GM18505 (cell line): ENCODE measurements around the gene NOTUM.

Experiments used
- ATAC-seq: cut with Tn5 transposase; IDR thresholded peaks from one replicate; pipeline ENCODE4 v1.9.1; 2021; ENCODE audit not compliant: unreplicated experiment
- POLR2A ChIP-seq: IDR thresholded peaks from 4 replicates; pipeline ENCODE4 v1.6.1; 2011; ENCODE audit warnings: borderline replicate concordance; ENCODE audit not compliant: insufficient read depth, insufficient read length; ENCODE audit errors: extremely low read depth

NOTUM gene

DNA sequence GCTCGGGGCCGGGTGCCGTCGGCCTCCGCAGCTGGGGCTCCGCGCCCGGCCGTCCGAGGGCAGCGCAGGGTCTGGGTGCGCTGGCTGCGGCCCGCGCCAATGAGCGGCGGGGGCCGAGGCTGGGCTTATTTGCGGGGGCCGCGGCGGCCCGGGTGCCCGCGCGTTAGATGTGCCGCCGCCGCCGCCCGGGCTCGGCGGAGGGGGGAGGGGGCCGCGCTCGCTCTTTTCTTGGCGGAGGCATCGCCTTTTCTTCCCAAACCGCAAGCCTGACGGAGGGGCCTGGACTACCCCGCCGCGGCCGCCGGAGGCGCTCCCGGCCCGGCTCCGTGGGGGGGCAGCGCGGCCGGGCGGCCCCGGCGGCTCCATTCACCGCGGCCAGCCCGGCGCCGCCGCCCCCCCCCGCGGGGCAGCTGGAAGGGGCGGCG is at the start of gene NOTUM:
Gene NOTUM, minus strand, starts transcription at position 101 of the 425 bp plus-strand sequence. CDS start 278 bp downstream, outside the sequence.
- TF ChIP-seq POLR2A, result no peak
- no peak for ATAC-seq

DNA sequence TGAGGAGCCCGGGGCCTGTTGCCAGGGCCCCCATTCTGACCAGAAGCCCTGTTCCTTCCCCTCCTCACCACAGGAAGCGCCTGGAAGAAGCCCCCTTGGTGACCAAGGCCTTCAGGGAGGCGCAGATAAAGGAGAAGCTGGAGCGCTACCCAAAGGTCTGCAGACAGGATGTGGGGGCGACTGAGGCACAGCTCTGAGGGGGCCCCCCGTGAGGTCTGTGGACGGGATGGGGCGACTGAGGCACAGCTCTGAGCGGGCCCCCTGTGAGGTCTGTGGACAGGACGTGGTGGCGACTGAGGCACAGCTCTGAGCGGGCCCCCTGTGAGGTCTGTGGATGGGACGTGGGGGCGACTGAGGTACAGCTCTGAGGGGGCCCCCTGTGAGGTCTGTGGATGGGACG is 48.4 kb upstream of the NOTUM start:
- no peak for TF ChIP-seq POLR2A
- no peak for ATAC-seq

DNA sequence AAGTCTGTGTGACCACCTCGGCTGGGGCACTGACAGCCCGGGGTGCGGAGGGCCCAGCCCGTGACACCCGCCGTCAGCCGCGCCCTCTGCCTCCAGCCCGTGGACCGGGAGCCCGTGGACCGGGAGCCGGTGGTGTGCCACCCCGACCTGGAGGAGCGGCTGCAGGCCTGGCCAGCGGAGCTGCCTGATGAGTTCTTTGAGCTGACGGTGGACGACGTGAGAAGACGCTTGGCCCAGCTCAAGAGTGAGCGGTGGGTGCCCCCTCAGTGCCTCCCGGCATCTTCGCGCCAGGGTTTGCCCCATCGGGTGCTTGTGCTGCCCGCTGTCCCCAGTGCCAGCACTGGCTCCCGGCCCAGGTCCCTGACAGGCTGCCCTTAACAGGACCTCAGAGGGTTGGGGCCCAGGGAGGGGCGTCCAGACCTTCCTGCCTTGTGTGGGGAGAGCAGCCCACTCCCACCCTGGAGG is 48.0 kb upstream of the NOTUM start:
- TF ChIP-seq POLR2A, result no peak
- no peak for ATAC-seq

DNA sequence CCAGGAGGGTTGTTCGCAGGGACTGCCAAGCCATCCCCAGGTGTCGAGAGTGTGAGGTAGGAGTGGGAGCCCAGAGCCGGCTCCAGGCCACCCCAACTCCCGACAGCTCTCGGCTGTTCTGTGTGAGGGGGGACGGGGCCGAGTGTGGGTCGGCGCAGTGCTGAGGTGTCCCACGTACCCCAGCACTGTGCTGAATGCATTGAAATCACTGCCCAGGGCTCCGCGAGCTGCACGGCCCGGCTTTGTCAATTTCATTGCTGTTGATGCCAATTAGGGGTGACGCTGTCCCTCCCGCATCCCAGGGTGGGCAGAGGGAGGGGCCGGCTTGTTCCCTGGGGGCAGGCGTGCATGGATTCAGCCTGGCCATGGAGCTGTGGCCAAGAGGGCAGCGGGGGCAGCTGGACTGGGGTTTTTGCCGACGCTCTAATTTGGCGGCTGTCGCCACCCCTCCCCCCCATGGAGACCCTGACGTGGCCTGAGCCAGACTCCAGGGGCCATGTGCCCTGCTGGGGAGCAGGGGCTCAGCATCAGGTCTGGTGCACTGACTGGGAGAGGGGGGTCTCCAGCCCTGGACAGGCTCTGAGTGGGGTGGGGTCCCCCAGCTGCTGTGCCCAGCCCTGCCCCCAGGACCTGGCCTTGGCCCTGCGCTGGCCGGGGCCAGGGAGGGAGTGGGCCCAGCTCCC is 47.4 kb upstream of the NOTUM start:
- TF ChIP-seq POLR2A, result no peak
- ATAC-seq, result no peak

DNA sequence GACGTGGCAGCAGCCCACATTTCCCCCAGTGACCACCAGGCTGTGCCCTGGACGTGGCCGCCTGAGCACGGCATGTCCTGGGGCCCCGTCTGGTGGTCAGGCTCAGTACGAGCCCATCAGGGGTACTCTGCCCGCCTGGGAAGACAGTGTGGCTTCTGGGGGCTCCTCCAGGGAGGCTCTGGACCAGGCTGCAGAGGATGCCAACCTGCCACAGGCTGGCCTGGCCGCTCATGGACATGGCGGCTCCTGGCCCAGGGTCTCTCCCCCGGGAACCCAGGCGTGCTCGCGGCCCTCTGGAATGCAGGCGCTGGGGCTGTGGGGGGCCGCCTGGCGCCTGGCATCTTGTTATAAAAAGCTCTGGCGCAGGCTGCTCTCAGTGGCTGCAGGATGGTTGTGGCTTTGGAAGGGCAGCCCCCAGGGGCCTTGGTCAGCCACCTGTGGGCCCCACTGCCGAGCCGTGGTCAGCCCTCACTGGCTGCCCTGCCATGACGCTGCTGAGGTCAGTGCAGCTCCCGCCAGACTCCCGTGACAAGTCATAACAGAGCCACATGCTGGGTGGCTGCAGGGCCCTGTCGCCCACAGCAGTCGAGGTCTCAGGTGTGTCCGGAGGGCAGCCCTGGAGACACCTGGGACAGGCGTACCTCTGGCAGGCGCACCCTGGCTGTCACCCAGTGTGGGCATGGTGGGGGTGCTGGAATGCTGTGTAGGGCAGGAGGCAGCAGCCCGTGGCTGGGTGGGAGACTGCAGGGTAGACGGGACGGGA is 46.7 kb upstream of the NOTUM start:
- no peak for TF ChIP-seq POLR2A
- no peak for ATAC-seq

DNA sequence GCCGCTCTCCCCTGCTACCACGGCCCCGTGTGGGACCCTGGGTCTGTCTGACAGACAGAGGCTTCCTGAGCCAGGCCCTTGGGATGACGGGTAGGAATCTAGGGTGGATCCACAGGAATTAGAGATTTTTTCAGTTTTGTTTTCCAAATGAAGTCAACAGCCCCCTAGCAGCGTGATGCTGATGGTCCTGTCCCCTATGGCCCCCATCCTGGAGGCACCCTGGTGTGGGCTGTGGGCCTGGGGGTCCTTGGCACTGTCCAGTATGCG is 46.2 kb upstream of the NOTUM start:
- no peak for ATAC-seq
- no peak for TF ChIP-seq POLR2A

DNA sequence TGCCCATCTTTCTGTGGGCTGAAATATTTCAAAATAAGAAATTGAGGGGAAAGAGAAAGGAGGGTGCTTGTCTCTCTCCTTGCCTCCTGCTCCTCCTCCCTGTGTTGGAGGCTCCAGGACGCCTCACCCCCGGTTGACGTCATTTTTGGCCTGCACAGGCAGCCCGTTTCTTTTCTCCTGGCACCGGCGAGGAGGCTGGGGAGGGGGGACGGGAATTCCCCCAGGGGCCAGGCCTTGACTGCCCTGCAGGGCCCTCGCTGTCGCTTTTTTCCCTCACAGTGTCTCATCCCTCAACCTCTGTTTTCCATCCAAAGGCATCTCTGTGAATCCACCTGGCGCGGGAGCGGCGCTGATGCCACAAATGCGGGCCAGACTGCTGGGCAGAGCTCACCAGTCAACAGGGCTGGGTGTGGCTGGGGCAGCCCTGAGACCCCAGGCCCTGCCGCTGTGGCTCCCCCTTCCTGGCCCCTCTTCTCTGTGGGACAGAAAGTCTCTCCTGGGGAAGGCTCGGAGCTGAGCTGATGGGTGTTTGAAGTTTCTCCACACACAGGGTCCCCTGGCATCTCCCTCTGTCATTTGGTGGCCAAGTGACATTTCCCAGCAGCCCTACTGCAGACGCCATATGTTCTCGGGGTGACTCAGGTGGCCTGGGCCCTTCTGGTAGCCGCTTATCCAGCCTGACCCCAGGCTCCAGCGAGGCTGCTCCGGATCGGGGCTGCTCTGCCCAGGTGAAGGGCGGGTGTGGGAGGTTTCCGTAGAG is 45.7 kb upstream of the NOTUM start:
- no peak for ATAC-seq
- TF ChIP-seq POLR2A, result no peak

DNA sequence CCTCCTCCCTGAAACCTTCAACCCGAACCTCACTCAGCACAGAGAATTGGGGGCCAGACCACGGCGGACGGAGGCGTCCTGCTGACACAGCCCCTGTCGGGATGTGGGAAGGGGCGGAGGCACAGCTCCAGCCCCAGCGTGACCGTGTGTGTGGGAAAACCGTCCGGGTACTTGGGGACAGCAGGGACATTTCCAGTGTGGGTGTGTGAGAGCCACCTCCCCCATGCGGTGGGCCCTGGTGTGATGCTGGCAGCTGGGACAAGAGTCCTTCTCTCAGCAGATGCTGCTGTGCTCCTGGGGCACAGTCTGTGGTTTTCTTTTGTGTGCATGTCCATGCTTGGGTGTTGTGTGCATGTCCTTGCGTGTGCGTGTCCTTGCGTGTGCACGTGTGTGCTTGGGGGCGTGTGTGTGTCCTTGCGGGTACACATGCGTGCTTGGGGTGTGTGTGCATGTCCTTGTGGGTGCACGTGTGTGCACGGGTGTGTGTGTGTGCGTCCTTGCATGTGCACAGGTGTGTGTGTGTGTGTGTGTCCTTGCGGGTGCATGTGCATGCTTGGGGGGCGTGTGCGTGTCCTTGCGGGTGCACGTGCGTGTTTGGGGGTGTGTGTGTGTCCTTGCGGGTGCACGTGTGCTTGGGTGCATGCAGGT is 44.8 kb upstream of the NOTUM start:
- no peak for ATAC-seq
- no peak for TF ChIP-seq POLR2A

DNA sequence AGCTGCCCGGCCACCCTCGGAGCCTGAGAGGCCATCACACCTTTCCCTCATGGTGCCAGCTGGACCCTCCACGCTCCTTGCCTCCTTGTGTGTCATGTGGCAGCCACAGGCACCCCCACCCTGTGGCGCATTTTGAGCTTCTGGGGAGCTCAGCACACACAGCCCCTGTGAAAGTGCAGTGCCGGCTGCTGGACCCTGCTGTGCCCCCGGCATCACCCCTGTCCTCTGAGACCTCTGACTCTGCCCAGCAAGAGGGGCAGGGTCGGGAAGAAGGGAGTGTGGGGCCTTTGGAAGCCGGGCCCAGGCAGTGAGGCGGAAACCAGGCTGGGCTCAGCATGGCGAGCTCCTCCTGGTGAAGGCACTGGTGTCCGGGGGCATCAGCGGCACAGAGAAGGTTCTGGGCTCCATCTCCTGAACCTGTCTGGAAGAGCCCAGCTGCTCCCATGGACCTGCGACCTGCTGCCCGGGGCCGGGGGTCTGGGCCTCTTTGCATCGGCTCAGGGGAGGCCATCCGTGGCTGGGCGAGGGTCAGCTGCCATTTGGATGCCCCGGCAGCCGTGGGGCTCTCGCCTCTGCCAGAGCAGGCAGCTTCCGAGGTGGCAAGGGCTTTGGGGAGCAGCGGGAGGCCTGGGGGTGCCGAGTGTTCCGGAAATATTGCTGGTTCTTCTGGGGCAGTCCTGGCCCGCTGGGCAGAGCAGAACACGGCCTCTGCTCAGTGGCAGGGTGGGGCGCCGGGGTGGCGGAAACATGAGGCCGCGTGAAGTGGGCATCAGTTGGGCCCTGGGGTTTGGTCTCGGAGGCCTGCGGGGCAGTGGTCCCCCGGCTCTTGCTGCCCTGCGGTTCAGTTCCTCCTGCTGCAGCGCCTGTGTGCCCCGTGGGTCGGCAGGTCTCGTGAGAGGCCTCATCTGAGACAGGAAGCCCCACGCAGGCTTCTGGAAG is 43.8 kb upstream of the NOTUM start:
- TF ChIP-seq POLR2A, result no peak
- no peak for ATAC-seq

DNA sequence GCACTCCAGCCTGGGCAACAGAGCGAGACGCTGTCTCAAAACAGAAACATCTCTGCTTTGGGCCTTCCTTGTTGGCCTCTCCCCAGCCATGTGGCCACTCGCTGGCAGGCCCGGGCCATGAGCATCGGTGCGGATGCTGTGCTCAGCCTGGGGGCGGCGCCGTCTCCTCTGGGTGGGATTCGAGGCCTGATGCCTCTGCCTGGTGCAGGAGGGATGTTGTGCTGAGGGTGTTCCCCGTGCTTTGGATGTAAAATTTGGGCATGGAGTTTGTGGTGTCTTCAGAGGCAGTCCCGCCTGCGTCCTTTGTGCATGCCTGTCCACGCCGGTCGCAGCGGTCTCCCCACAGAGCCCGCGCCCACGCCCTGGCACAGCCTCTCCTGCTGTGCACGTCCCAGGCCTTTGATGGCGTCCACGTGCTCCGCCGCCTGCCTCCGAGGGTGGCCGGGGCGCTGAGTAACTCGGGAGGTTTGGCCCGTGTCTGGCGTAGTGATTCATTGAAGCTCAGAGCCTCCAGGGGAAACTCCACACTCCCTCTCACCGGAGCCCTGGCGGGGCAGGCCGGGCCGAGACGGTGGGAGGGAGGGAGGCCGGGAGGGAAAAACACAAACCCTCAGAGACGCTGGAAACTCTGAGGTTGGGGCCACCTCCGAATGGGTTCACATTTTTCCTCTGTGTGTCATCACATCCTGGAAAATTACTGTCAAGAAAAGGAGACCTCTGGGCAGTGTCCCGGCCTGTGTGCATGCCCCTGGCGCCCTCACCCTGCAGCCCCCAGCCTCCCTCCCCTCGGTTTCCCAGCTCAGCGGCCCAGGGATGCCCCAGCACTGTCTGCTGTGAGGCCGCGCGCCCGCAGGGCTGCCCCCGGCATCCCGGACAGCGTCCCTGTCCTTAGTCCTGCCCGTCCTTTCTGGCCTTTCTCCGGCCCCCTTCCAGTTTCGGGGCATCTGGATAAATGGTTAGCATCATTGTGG is 42.7 kb upstream of the NOTUM start:
- no peak for ATAC-seq
- TF ChIP-seq POLR2A, result no peak

DNA sequence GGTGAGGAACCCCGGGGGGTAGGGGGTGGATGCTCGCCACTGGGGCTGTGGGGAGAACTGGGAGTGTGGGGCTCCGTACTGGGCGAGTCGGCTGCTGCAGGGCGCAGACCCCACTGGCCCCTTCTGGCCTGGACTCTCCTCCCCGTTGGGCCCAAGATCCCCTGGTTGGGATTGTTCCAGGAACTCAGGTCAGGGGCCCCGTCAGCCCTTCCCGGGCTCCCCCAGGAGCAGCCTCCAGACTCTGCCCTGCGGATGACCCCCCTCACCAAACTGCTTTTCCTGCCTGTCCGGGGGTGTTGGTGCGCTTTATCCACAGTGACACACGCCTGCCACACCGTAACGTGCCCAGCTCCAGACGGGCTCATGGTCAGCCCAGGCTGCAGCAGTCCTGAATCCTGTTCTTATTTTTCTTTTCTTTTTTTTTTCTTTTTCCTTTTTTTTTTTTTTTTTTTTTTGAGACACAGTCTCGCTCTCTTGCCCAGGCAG is 40.6 kb upstream of the NOTUM start:
- TF ChIP-seq POLR2A, result no peak
- ATAC-seq, result no peak
